H1 (cell line): ENCODE measurements around the gene CYP2W1. TPM values are rescaled to one million over a fixed set of nuclear protein-coding genes. Genes with fewer than 3 reads are reported as not detected.

ENCODE experiments used
- CBX5 ChIP-seq: fragments of 300-800, 300-1000 bp; sonication (generic); IDR thresholded peaks from 2 replicates; pipeline ENCODE4 v1.7.1; 2016; ENCODE audit warnings: antibody characterized with exemption, low read length, low read depth
- polyA plus RNA-seq, 7 experiments: library from polyadenylated mRNA; depleted of rRNA in 3 of 7; stranded (reverse) in 5 of 7; unstranded in 2 of 7; fragments of >200 nt in 5 of 7; fragments of 200-250 nt in 2 of 7; gene quantifications; 1 replicate in 5 of 7; 2 replicates in 1 of 7; 4 replicates in 1 of 7; pipeline versions ENCODE4 v1.2.1 to v1.2.3, GENCODE V29; 2011 to 2013; ENCODE audit warnings: missing spikeins in 2 of 7, mixed read lengths in 2 of 7
- total RNA-seq: library from RNA; stranded (reverse); fragmentation: NEBNext Ultra II Directional; extraction: Animal tissue kit (Norgen Biotek cat#: 25700); gene quantifications from 2 replicates; pipeline ENCODE4 v1.2.1, GENCODE V29; 2021

Gene CYP2W1
- total and polyA plus RNA-seq, 2 of the 8 experiments (the other 6 are each of a cell fraction or from before 2014, with no cell fraction given): not detected

DNA sequence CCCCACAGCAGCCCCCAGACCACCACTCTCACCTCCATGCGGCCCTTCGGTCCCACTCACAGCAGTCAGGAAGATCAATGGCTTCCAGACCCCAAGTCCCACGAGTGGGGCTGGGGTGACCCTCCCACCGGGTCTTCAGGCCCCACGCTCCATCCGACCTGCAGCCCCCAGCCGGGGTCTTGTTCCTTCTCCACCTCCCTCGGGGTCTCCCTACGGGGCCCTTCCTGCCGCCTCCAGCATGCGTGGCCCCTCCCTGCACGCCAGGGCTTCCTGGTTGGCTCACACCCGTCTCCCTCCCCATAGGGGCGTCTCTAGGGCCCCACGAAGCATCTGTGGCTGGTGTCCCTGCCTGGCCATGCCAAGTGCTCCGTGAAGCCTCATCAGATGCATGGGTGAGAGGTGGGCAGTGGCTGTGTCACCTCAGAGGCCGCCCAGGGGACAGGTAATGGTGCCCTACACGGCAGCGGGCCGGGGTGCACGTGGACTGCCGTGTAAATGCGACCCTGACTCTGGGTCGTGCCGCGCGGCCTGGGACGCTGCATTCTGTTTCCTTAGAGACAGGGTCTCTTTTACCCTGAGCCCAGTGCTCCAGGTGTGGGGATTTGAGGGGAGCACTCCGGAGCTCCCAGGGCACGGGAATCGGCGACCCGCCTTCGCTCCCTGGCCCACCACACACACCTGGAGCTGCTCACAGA lies 48.4 kb upstream of the CYP2W1 start (continued):
- no peak for TF ChIP-seq CBX5
